ENCODE results near the gene STK11IP. TPM values are rescaled to one million over a fixed set of nuclear protein-coding genes. Genes with fewer than 3 reads are reported as not detected.

STK11IP gene
- total and polyA plus RNA-seq, 9 of the 15 experiments (the other 6 are each of a cell fraction or from before 2014, with no cell fraction given), result 0.52 to 21.7 (median 5.6) TPM

DNA sequence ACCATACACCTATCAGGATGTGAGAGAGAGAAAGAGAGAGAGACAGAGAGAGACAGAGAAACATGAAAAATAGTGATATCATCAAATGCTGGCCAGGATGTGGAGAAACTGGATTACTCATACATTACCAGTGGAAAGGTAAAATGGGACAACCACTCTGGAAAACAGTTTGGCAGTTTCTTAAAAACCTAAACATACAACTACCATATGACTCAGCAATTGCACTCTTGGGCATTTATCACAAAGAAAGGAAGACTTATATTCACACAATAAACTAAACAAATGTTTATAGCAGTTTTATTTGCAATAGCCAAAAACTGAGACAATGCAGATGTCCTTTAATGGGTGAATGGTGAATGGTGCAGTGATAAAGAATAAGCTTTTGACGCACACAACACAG, 58.9 kb downstream of the STK11IP start (continued):
- no peak for TF ChIP-seq SREBF2 (CRISPR knock-in tag; IDR thresholded peaks at IDR 0.05)
- TF ChIP-seq, protein P1, sequence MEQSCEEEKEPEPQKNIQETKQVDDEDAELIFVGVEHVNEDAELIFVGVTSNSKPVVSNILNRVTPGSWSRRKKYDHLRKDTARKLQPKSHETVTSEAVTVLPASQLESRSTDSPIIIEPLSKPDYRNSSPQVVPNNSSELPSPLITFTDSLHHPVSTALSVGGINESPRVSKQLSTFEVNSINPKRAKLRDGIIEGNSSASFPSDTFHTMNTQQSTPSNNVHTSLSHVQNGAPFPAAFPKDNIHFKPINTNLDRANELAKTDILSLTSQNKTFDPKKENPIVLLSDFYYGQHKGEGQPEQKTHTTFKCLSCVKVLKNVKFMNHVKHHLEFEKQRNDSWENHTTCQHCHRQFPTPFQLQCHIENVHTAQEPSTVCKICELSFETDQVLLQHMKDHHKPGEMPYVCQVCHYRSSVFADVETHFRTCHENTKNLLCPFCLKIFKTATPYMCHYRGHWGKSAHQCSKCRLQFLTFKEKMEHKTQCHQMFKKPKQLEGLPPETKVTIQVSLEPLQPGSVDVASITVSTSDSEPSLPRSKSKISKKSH (CRISPR knock-in tag; IDR thresholded peaks at IDR 0.05), result no peak
- TF ChIP-seq COPS2 (conservative IDR thresholded peaks at IDR 0.05), result no peak
- no peak for TF ChIP-seq L3MBTL2 (IDR thresholded peaks at IDR 0.05)
- no peak for TF ChIP-seq PYGO2 (tag; IDR thresholded peaks at IDR 0.05)
- no peak for TF ChIP-seq ZNF518B (CRISPR knock-in tag; IDR thresholded peaks at IDR 0.05)
- no peak for TF ChIP-seq SLC30A9 (CRISPR knock-in tag; IDR thresholded peaks at IDR 0.05)
- TF ChIP-seq TCF15 (CRISPR knock-in tag; IDR thresholded peaks at IDR 0.05), result no peak

Data from K562 (cell line).